Caco-2 (cell line): ENCODE results near the gene ZBTB47. TPM values are rescaled to one million over a fixed set of nuclear protein-coding genes. Genes with fewer than 3 reads are reported as not detected.

Experiments
- BruUV-seq: library from RNA; stranded (reverse); fragments of 400-500 nt; replicated peaks from 2 replicates; lab custom pipeline; 2021; lab: Mats Ljungman, UMichigan
- CTCF ChIA-PET: fragments of 300-600 bp; sonication (Branson Sonifier 250); formaldehyde crosslinking; loops from one replicate; lab custom pipeline; 2022; ENCODE audit warnings: antibody characterized with exemption; lab: Charles Lee
- POLR2A ChIA-PET: fragments of 300-600 bp; sonication (Branson Sonifier 250); formaldehyde crosslinking; loops from one replicate; lab custom pipeline; 2022; ENCODE audit warnings: antibody characterized with exemption; lab: Charles Lee
- DNase-seq, 2 experiments: peaks; one replicate each; pipeline versions ENCODE4 v3.0.0 to v3.0.0-alpha.2; 2020 to 2022
- H3K27me3 ChIP-seq: replicated peaks from 2 replicates; pipeline ENCODE4 v1.6.0; 2011; ENCODE audit warnings: low read length; ENCODE audit not compliant: control insufficient read depth, insufficient read depth
- H3K36me3 ChIP-seq: 2 replicates; pipeline ENCODE4 v1.5.1; 2011; ENCODE audit warnings: low read length; ENCODE audit not compliant: control insufficient read depth, insufficient read depth
- H3K4me1 ChIP-seq: fragments of 250-450 bp; sonication (Bioruptor Pico); 2 replicates; pipeline ENCODE4 v1.5.1; 2020; ENCODE audit warnings: mild to moderate bottlenecking
- H3K4me3 ChIP-seq: 2 replicates; pipeline ENCODE4 v1.5.1; 2011; ENCODE audit warnings: low read depth, mild to moderate bottlenecking, control low read depth, low read length
- H3K9me3 ChIP-seq: fragments of 250-450 bp; sonication (Bioruptor Pico); 2 replicates; pipeline ENCODE4 v1.5.1; 2020; ENCODE audit warnings: mild to moderate bottlenecking, moderate library complexity
- H3K27ac Mint-ChIP-seq: one replicate; pipeline ENCODE4 v1.8.0; 2022; ENCODE audit warnings: mixed read lengths; ENCODE audit not compliant: unreplicated experiment
- H3K27me3 Mint-ChIP-seq: one replicate; pipeline ENCODE4 v1.8.0; 2022; ENCODE audit warnings: mixed read lengths; ENCODE audit not compliant: insufficient read depth, unreplicated experiment
- H3K36me3 Mint-ChIP-seq: one replicate; pipeline ENCODE4 v1.8.0; 2022; ENCODE audit warnings: mild to moderate bottlenecking, mixed read lengths; ENCODE audit not compliant: insufficient read depth, unreplicated experiment
- H3K4me1 Mint-ChIP-seq: one replicate; pipeline ENCODE4 v1.8.0; 2022; ENCODE audit warnings: low read depth, mixed read lengths; ENCODE audit not compliant: unreplicated experiment
- H3K4me3 Mint-ChIP-seq: one replicate; pipeline ENCODE4 v1.8.0; 2022; ENCODE audit warnings: mild to moderate bottlenecking, moderate library complexity, mixed read lengths; ENCODE audit not compliant: unreplicated experiment
- H3K9me3 Mint-ChIP-seq: one replicate; pipeline ENCODE4 v1.8.0; 2022; ENCODE audit warnings: mixed read lengths; ENCODE audit not compliant: unreplicated experiment
- CTCF ChIP-seq, 2 experiments: fragments of 200-600 bp in 1 of 2; IDR thresholded peaks; 1 replicate in 1 of 2; 2 replicates in 1 of 2; pipeline versions ENCODE4 v1.5.1 to v1.8.0; 2011 to 2022; ENCODE audit warnings: antibody characterized with exemption in 1 of 2, control low read depth in 1 of 2, inconsistent platforms in 1 of 2, low read depth in 1 of 2, low read length in 1 of 2, mild to moderate bottlenecking in 1 of 2, moderate library complexity in 1 of 2; ENCODE audit not compliant: insufficient read depth in 1 of 2, severe bottlenecking in 1 of 2, unreplicated experiment in 1 of 2
- intact Hi-C: fragments of 100-400 bp; cut with micrococcal nuclease; formaldehyde crosslinking; loops from one replicate; pipeline ENCODE4 v1.10.0; 2022; ENCODE audit not compliant: unreplicated experiment
- total RNA-seq: library from RNA; stranded (reverse); gene quantifications from 2 replicates; pipeline ENCODE4 v1.2.3, GENCODE V29; 2022

ZBTB47 gene
- total RNA-seq, 1 experiment from 2014 or later, result 4.8 TPM

- DNase-seq, result no peak
- POLR2A ChIA-PET, result no interaction called here
- no peak overlapping the region for H3K4me3 Mint-ChIP-seq
- Histone ChIP-seq H3K4me3 (no peak overlapping the region), H3K4me1 (no peaks in the 10 kb centered on the region), H3K9me3 (no peaks in the 10 kb centered on the region), H3K27me3 (no peaks in the 10 kb centered on the region), H3K36me3 (no peaks in the 10 kb centered on the region)
- BruUV-seq, result no TSS peak
- H3K36me3 Mint-ChIP-seq, result peaks cover 10% of the 10 kb centered on the region
- no peaks in the 10 kb centered on the region for H3K4me1 Mint-ChIP-seq
- no peaks in the 10 kb centered on the region for H3K9me3 Mint-ChIP-seq
- no peaks in the 10 kb centered on the region for H3K27me3 Mint-ChIP-seq
- TF ChIP-seq CTCF (IDR thresholded peaks at IDR 0.05; ENCODE audit: insufficient read depth in 1 of 2, low read depth in 1 of 2, low read length in 1 of 2, severe bottlenecking in 1 of 2, unreplicated experiment in 1 of 2), result no peak
- intact Hi-C loops, result no loop called here
- CTCF ChIA-PET, result interaction anchor here (1.1 kb wide), 1 partner anchor 80 kb away, joined by 3 read pairs; no protein-coding TSS in a partner anchor
- no peak overlapping the region for H3K27ac Mint-ChIP-seq
Observed at GRCh38 chr3:42663581-42664437, 10.3 kb downstream of the ZBTB47 start.

GRCh38 chr3:42664438-42664803 is 10.9 kb downstream of the ZBTB47 start:
- Mint-ChIP-seq H3K36me3 (peaks cover 10% of the 10 kb centered on the region), H3K4me1 (no peaks in the 10 kb centered on the region), H3K4me3 (no peak overlapping the region), H3K27me3 (no peaks in the 10 kb centered on the region), H3K9me3 (no peaks in the 10 kb centered on the region), H3K27ac (no peak overlapping the region)
- CTCF ChIA-PET, result no interaction called here
- Histone ChIP-seq H3K9me3 (no peaks in the 10 kb centered on the region), H3K27me3 (no peaks in the 10 kb centered on the region), H3K36me3 (no peaks in the 10 kb centered on the region), H3K4me1 (no peaks in the 10 kb centered on the region), H3K4me3 (no peak overlapping the region)
- BruUV-seq, result no TSS peak
- no peak for TF ChIP-seq CTCF (IDR thresholded peaks at IDR 0.05; ENCODE audit: insufficient read depth in 1 of 2, low read depth in 1 of 2, low read length in 1 of 2, severe bottlenecking in 1 of 2, unreplicated experiment in 1 of 2)
- intact Hi-C loops, result no loop called here
- POLR2A ChIA-PET, result no interaction called here
- DNase-seq, result no peak

GRCh38 chr3:42665050-42665878 is 11.8 kb downstream of the ZBTB47 start:
- no TSS peak for BruUV-seq
- Mint-ChIP-seq H3K4me3 (no peak overlapping the region), H3K9me3 (no peaks in the 10 kb centered on the region), H3K36me3 (peaks cover 10% of the 10 kb centered on the region), H3K4me1 (no peaks in the 10 kb centered on the region), H3K27ac (no peak overlapping the region), H3K27me3 (no peaks in the 10 kb centered on the region)
- Histone ChIP-seq H3K27me3 (no peaks in the 10 kb centered on the region), H3K4me1 (no peaks in the 10 kb centered on the region), H3K36me3 (no peaks in the 10 kb centered on the region), H3K9me3 (no peaks in the 10 kb centered on the region), H3K4me3 (no peak overlapping the region)
- no peak for DNase-seq
- ChIA-PET POLR2A (interaction anchor here (0.6 to 0.7 kb wide), 2 partner anchors 14 to 70 kb away, joined by 3 to 4 read pairs; no protein-coding TSS in a partner anchor), CTCF (interaction anchor here (0.7 kb wide), 1 partner anchor 164 kb away, joined by 3 read pairs; no protein-coding TSS in a partner anchor)
- intact Hi-C loops, result no loop called here
- no peak for TF ChIP-seq CTCF (IDR thresholded peaks at IDR 0.05; ENCODE audit: insufficient read depth in 1 of 2, low read depth in 1 of 2, low read length in 1 of 2, severe bottlenecking in 1 of 2, unreplicated experiment in 1 of 2)
